Measurements from ENCODE around the gene RHBDL2. TPM values are rescaled to one million over a fixed set of nuclear protein-coding genes. Genes with fewer than 3 reads are reported as not detected.

The RHBDL2 gene
- polyA plus RNA-seq, 1 donor from 2014 or later, result not detected

DNA sequence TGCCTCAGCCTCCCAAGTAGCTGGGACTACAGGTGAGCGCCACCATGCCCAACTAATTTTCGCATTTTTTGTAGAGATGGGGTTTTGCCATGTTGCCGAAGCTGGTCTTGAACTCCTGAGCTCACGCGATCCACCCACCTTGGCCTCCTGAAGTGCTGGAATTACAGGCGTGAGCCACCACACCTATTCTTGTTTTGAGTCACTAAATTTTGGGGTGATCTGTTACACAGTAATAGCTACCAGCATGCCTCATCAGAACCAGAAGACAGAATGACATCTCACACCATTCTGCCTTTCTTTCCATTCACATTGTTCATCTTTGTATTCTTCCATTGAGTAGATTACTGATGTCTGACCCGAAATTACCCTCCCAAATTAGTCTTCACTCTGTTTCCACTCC, 9.1 kb downstream of the RHBDL2 start:
- H3K4me3 ChIP-seq (ENCODE audit: low read length), result no peak overlapping the region
- no peaks in the 10 kb centered on the region for H3K9me2 ChIP-seq (ENCODE audit: insufficient read depth, low read length)
- H3K36me3 ChIP-seq (ENCODE audit: insufficient read depth, low read length), result no peaks in the 10 kb centered on the region
- no peaks in the 10 kb centered on the region for H3F3A ChIP-seq (ENCODE audit: insufficient read depth, low read length, poor library complexity, severe bottlenecking)
- H2AFZ ChIP-seq (ENCODE audit: low read depth, low read length), result no peak overlapping the region
- no peak for TF ChIP-seq POLR2AphosphoS5 (IDR thresholded peaks at IDR 0.05)
- TF ChIP-seq SMC3 (conservative IDR thresholded peaks at IDR 0.05; ENCODE audit: poor library complexity), result no peak
- TF ChIP-seq, protein P1, sequence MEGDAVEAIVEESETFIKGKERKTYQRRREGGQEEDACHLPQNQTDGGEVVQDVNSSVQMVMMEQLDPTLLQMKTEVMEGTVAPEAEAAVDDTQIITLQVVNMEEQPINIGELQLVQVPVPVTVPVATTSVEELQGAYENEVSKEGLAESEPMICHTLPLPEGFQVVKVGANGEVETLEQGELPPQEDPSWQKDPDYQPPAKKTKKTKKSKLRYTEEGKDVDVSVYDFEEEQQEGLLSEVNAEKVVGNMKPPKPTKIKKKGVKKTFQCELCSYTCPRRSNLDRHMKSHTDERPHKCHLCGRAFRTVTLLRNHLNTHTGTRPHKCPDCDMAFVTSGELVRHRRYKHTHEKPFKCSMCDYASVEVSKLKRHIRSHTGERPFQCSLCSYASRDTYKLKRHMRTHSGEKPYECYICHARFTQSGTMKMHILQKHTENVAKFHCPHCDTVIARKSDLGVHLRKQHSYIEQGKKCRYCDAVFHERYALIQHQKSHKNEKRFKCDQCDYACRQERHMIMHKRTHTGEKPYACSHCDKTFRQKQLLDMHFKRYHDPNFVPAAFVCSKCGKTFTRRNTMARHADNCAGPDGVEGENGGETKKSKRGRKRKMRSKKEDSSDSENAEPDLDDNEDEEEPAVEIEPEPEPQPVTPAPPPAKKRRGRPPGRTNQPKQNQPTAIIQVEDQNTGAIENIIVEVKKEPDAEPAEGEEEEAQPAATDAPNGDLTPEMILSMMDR (IDR thresholded peaks at IDR 0.05; ENCODE audit: poor library complexity, severe bottlenecking), result no peak
- TF ChIP-seq, protein P2, sequence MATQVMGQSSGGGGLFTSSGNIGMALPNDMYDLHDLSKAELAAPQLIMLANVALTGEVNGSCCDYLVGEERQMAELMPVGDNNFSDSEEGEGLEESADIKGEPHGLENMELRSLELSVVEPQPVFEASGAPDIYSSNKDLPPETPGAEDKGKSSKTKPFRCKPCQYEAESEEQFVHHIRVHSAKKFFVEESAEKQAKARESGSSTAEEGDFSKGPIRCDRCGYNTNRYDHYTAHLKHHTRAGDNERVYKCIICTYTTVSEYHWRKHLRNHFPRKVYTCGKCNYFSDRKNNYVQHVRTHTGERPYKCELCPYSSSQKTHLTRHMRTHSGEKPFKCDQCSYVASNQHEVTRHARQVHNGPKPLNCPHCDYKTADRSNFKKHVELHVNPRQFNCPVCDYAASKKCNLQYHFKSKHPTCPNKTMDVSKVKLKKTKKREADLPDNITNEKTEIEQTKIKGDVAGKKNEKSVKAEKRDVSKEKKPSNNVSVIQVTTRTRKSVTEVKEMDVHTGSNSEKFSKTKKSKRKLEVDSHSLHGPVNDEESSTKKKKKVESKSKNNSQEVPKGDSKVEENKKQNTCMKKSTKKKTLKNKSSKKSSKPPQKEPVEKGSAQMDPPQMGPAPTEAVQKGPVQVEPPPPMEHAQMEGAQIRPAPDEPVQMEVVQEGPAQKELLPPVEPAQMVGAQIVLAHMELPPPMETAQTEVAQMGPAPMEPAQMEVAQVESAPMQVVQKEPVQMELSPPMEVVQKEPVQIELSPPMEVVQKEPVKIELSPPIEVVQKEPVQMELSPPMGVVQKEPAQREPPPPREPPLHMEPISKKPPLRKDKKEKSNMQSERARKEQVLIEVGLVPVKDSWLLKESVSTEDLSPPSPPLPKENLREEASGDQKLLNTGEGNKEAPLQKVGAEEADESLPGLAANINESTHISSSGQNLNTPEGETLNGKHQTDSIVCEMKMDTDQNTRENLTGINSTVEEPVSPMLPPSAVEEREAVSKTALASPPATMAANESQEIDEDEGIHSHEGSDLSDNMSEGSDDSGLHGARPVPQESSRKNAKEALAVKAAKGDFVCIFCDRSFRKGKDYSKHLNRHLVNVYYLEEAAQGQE (IDR thresholded peaks at IDR 0.05; ENCODE audit: borderline replicate concordance), result no peak
- no peak for TF ChIP-seq EZH2 (IDR thresholded peaks at IDR 0.05; ENCODE audit: borderline replicate concordance, insufficient read depth, low read length, poor library complexity, severe bottlenecking)
- no peak for TF ChIP-seq TAF1 (IDR thresholded peaks at IDR 0.05; ENCODE audit: low read depth)
- no peak for TF ChIP-seq RAD21 (conservative IDR thresholded peaks at IDR 0.05)
- no peak for TF ChIP-seq EP300 (conservative IDR thresholded peaks at IDR 0.05; ENCODE audit: poor library complexity, severe bottlenecking)
- TF ChIP-seq MXI1 (conservative IDR thresholded peaks at IDR 0.05; ENCODE audit: poor library complexity, severe bottlenecking), result no peak
- no peaks in the 10 kb centered on the region for H4K20me1 ChIP-seq (ENCODE audit: insufficient read depth)
- H3K79me2 ChIP-seq (replicated peaks; ENCODE audit: insufficient read depth, low read length), result no peaks in the 10 kb centered on the region
- H3K4me2 ChIP-seq (ENCODE audit: low read length), result no peak overlapping the region
- no peaks in the 10 kb centered on the region for H3K27me3 ChIP-seq (ENCODE audit: insufficient read depth, low read depth, low read length)
- H3K9ac ChIP-seq (ENCODE audit: low read length), result no peak overlapping the region
- no peak overlapping the region for H3K27ac ChIP-seq (ENCODE audit: low read length)
- H3K9me3 ChIP-seq (ENCODE audit: low read length), result no peaks in the 10 kb centered on the region

DNA sequence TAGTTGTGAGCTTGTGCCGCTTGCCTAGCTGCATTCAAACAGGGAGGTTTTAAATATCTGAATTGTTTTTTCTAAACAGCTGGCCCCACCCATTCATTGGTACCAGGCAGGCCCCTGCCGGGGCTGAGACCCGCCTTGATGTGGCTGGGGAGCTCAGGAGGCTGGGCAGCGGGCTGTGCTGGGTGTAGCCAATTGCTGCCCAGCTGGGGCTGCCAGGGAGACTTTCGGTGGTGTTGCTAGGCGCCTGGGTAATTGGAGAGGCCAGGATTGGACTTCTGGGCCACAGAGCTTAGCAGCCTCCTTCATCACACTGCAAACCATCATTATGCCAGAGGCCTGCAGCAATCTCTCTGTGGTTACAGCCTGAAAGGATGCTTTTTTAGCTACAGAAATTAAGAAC, 12.2 kb downstream of the RHBDL2 start:
- TF ChIP-seq EP300 (conservative IDR thresholded peaks at IDR 0.05; ENCODE audit: poor library complexity, severe bottlenecking) (no peak), RAD21 (conservative IDR thresholded peaks at IDR 0.05) (no peak), POLR2AphosphoS5 (IDR thresholded peaks at IDR 0.05) (no peak), EZH2 (IDR thresholded peaks at IDR 0.05; ENCODE audit: borderline replicate concordance, insufficient read depth, low read length, poor library complexity, severe bottlenecking) (no peak), SMC3 (conservative IDR thresholded peaks at IDR 0.05; ENCODE audit: poor library complexity) (no peak), TAF1 (IDR thresholded peaks at IDR 0.05; ENCODE audit: low read depth) (no peak), MXI1 (conservative IDR thresholded peaks at IDR 0.05; ENCODE audit: poor library complexity, severe bottlenecking) (no peak)
- TF ChIP-seq, protein P2 (IDR thresholded peaks at IDR 0.05; ENCODE audit: borderline replicate concordance), result no peak
- TF ChIP-seq, protein P1 (IDR thresholded peaks at IDR 0.05; ENCODE audit: poor library complexity, severe bottlenecking), result no peak
- Histone ChIP-seq H3K4me2 (ENCODE audit: low read length) (no peak overlapping the region), H4K20me1 (ENCODE audit: insufficient read depth) (no peaks in the 10 kb centered on the region), H3K9me3 (ENCODE audit: low read length) (no peaks in the 10 kb centered on the region), H3K79me2 (replicated peaks; ENCODE audit: insufficient read depth, low read length) (no peaks in the 10 kb centered on the region), H3K4me3 (ENCODE audit: low read length) (no peak overlapping the region), H3F3A (ENCODE audit: insufficient read depth, low read length, poor library complexity, severe bottlenecking) (no peaks in the 10 kb centered on the region), H3K9ac (ENCODE audit: low read length) (no peak overlapping the region), H3K9me2 (ENCODE audit: insufficient read depth, low read length) (no peaks in the 10 kb centered on the region), H3K36me3 (ENCODE audit: insufficient read depth, low read length) (no peaks in the 10 kb centered on the region), H2AFZ (ENCODE audit: low read depth, low read length) (no peak overlapping the region), H3K27me3 (ENCODE audit: insufficient read depth, low read depth, low read length) (no peaks in the 10 kb centered on the region), H3K27ac (ENCODE audit: low read length) (peak overlapping the region; percentile 2)
